ENCODE data around the gene APLP2. TPM values are rescaled to one million over a fixed set of nuclear protein-coding genes. Genes with fewer than 3 reads are reported as not detected.

The APLP2 gene
- total and polyA plus RNA-seq, 2 experiments from 2014 or later, result 481 to 485 TPM

GRCh38 chr11:130141561-130142341, 72.1 kb downstream of the APLP2 start:
- H3K79me2 ChIP-seq, result peaks cover 5% of the 10 kb centered on the region
- H3K4me1 ChIP-seq (ENCODE audit: insufficient read depth), result peaks cover 35% of the 10 kb centered on the region
- no peak overlapping the region for H3K4me2 ChIP-seq
- TF ChIP-seq CTCF (IDR thresholded peaks at IDR 0.05; ENCODE audit: poor library complexity), result no peak
- no peak for TF ChIP-seq EZH2 (IDR thresholded peaks at IDR 0.05; ENCODE audit: borderline replicate concordance)
- no peak for TF ChIP-seq EZH2phosphoT487 (IDR thresholded peaks at IDR 0.05; ENCODE audit: low read depth, severe bottlenecking, unreplicated experiment)
- H3K36me3 ChIP-seq (replicated peaks; ENCODE audit: insufficient read depth, low read depth), result no peaks in the 10 kb centered on the region
- whole genome bisulfite sequencing (ENCODE audit: low lambda C conversion rate, missing lambda C conversion rate), result 94% methylated on average over 19 of the region's 19 CpGs
- DNase-seq (ENCODE audit: low spot score), result no peak
- no peak overlapping the region for H3K27ac ChIP-seq
- H3K9me3 ChIP-seq (ENCODE audit: low read depth), result no peaks in the 10 kb centered on the region
- H2AFZ ChIP-seq, result no peak overlapping the region
- H3K9me2 ChIP-seq (replicated peaks; ENCODE audit: insufficient read depth), result no peaks in the 10 kb centered on the region
- H3K27me3 ChIP-seq, result no peaks in the 10 kb centered on the region
- H3K4me3 ChIP-seq, result no peak overlapping the region
- no peaks in the 10 kb centered on the region for H4K20me1 ChIP-seq (ENCODE audit: insufficient read depth, poor library complexity, severe bottlenecking)

DNA sequence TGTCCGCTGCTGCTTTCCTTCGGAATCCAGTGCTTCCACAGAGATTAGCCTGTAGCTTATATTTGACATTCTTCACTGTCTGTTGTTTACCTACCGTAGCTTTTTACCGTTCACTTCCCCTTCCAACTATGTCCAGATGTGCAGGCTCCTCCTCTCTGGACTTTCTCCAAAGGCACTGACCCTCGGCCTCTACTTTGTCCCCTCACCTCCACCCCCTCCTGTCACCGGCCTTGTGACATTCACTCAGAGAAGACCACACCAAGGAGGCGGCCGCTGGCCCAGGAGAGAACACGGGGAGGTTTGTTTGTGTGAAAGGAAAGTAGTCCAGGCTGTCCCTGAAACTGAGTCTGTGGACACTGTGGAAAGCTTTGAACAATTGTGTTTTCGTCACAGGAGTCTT, 74.4 kb downstream of the APLP2 start:
- TF ChIP-seq CTCF (IDR thresholded peaks at IDR 0.05; ENCODE audit: poor library complexity) (no peak), EZH2phosphoT487 (IDR thresholded peaks at IDR 0.05; ENCODE audit: low read depth, severe bottlenecking, unreplicated experiment) (no peak), EZH2 (IDR thresholded peaks at IDR 0.05; ENCODE audit: borderline replicate concordance) (no peak)

GRCh38 chr11:130144861-130145281, 75.2 kb downstream of the APLP2 start:
- Histone ChIP-seq H3K9me3 (ENCODE audit: low read depth) (no peaks in the 10 kb centered on the region), H3K27me3 (no peaks in the 10 kb centered on the region), H4K20me1 (ENCODE audit: insufficient read depth, poor library complexity, severe bottlenecking) (no peaks in the 10 kb centered on the region), H3K9me2 (replicated peaks; ENCODE audit: insufficient read depth) (no peaks in the 10 kb centered on the region), H3K4me1 (ENCODE audit: insufficient read depth) (peaks cover 41% of the 10 kb centered on the region), H3K79me2 (no peaks in the 10 kb centered on the region), H3K4me2 (peak overlapping the region; percentile 61), H3K4me3 (no peak overlapping the region), H2AFZ (no peak overlapping the region), H3K27ac (peak overlapping the region; percentile 95), H3K36me3 (replicated peaks; ENCODE audit: insufficient read depth, low read depth) (no peaks in the 10 kb centered on the region)
- no peak for TF ChIP-seq EZH2phosphoT487 (IDR thresholded peaks at IDR 0.05; ENCODE audit: low read depth, severe bottlenecking, unreplicated experiment)
- no peak for TF ChIP-seq EZH2 (IDR thresholded peaks at IDR 0.05; ENCODE audit: borderline replicate concordance)
- TF ChIP-seq CTCF (IDR thresholded peaks at IDR 0.05; ENCODE audit: poor library complexity), result no peak
- DNase-seq (ENCODE audit: low spot score), result peak; percentile 61
- WGBS (ENCODE audit: low lambda C conversion rate, missing lambda C conversion rate), result 70% methylated on average over 7 of the region's 7 CpGs

More for the DNA sequence above, 74.4 kb downstream of the APLP2 start:
- Histone ChIP-seq H3K79me2 (no peaks in the 10 kb centered on the region), H3K36me3 (replicated peaks; ENCODE audit: insufficient read depth, low read depth) (no peaks in the 10 kb centered on the region), H3K4me1 (ENCODE audit: insufficient read depth) (peaks cover 41% of the 10 kb centered on the region), H3K9me3 (ENCODE audit: low read depth) (no peaks in the 10 kb centered on the region), H3K27ac (peak overlapping the region; percentile 95), H3K4me2 (peak overlapping the region; percentile 61), H2AFZ (no peak overlapping the region), H3K9me2 (replicated peaks; ENCODE audit: insufficient read depth) (no peaks in the 10 kb centered on the region), H4K20me1 (ENCODE audit: insufficient read depth, poor library complexity, severe bottlenecking) (no peaks in the 10 kb centered on the region), H3K27me3 (no peaks in the 10 kb centered on the region), H3K4me3 (no peak overlapping the region)
- WGBS (ENCODE audit: low lambda C conversion rate, missing lambda C conversion rate), result 36% methylated on average over 10 of the region's 10 CpGs
- peak; percentile 59 for DNase-seq (ENCODE audit: low spot score)

Data from hepatocyte (in vitro differentiated cells).